ENCODE data around the gene NPAS3.

Gene NPAS3

GRCh38 chr14:33596211-33597080, 657.8 kb downstream of the NPAS3 start:
- no peak for DNase-seq

- no peak for DNase-seq
Measured at GRCh38 chr14:33598582-33598981, 659.9 kb downstream of the NPAS3 start.

- DNase-seq, result no peak
Measured at GRCh38 chr14:33602396-33602795, 663.7 kb downstream of the NPAS3 start.

- DNase-seq, result no peak
Measured at GRCh38 chr14:33606591-33606990, 667.9 kb downstream of the NPAS3 start.

- no peak for DNase-seq
Measured at GRCh38 chr14:33609582-33609981, 670.9 kb downstream of the NPAS3 start.

GRCh38 chr14:33610121-33610520, 671.4 kb downstream of the NPAS3 start:
- DNase-seq, result no peak

- DNase-seq, result no peak
Measured at GRCh38 chr14:33611405-33612196, 672.9 kb downstream of the NPAS3 start.

- DNase-seq, result no peak
Measured at GRCh38 chr14:33612197-33612505, 673.5 kb downstream of the NPAS3 start.

GRCh38 chr14:33617154-33617553, 678.5 kb downstream of the NPAS3 start:
- DNase-seq, result no peak

- DNase-seq, result no peak
Measured at GRCh38 chr14:33618361-33619105, 679.9 kb downstream of the NPAS3 start.

- DNase-seq, result no peak
Measured at GRCh38 chr14:33622496-33622895, 683.8 kb downstream of the NPAS3 start.

- no peak for DNase-seq
Measured at GRCh38 chr14:33629792-33630191, 691.1 kb downstream of the NPAS3 start.

- no peak for DNase-seq
Measured at GRCh38 chr14:33631021-33631420, 692.3 kb downstream of the NPAS3 start.

- peak in 1 of 2 experiments; percentile 2 for DNase-seq
Measured at GRCh38 chr14:33631441-33631840, 692.8 kb downstream of the NPAS3 start.

- DNase-seq, result no peak
Measured at GRCh38 chr14:33634631-33635030, 696.0 kb downstream of the NPAS3 start.

- DNase-seq, result no peak
Measured at GRCh38 chr14:33636716-33637115, 698.0 kb downstream of the NPAS3 start.

GRCh38 chr14:33642080-33642479, 703.4 kb downstream of the NPAS3 start:
- no peak for DNase-seq

- DNase-seq, result no peak
Measured at GRCh38 chr14:33642691-33643244, 704.1 kb downstream of the NPAS3 start.

GRCh38 chr14:33643426-33644181, 704.9 kb downstream of the NPAS3 start:
- no peak for DNase-seq

GRCh38 chr14:33646692-33647260, 708.1 kb downstream of the NPAS3 start:
- no peak for DNase-seq

- no peak for DNase-seq
Measured at GRCh38 chr14:33647385-33647786, 708.7 kb downstream of the NPAS3 start.

GRCh38 chr14:33650430-33650829, 711.8 kb downstream of the NPAS3 start:
- no peak for DNase-seq

All from NCI-H1930 (cell line).